Mammary epithelial cell (primary cell): Measurements from ENCODE around the gene MARCHF2.

Source experiments
- EZH2 ChIP-seq: IDR thresholded peaks from 2 replicates; pipeline ENCODE4 v1.6.1; 2012; ENCODE audit warnings: low read length, inconsistent platforms, borderline replicate concordance
- TF ChIP-seq, protein P1 (sequence below), 2 donors: IDR thresholded peaks in 1 of 2; conservative IDR thresholded peaks in 1 of 2; 2 replicates each; pipeline ENCODE4 v1.5.1; 2011 to 2012; ENCODE audit warnings: inconsistent platforms in 2 of 2, low read length in 2 of 2, mild to moderate bottlenecking in 2 of 2, control low read depth in 1 of 2, low read depth in 1 of 2; ENCODE audit not compliant: insufficient read depth in 1 of 2; ENCODE audit errors: extremely low read depth in 1 of 2

DNA sequence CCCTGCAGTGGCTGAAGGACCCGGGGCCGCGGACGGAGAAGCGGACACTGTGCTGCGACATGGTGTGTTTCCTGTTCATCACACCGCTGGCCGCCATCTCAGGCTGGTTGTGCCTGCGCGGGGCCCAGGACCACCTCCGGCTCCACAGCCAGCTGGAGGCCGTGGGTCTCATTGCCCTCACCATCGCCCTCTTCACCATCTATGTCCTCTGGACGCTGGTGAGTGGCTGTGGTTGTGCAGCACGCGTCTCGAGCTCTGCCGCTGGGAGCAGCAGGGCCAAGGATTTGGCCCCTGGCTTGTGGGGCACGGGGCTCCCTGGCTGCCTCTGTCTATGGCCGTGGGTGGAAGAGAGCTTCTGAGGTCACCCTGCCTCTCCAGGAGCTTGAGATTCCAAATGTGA is 17.5 kb downstream of the MARCHF2 start:
- TF ChIP-seq, protein P1, sequence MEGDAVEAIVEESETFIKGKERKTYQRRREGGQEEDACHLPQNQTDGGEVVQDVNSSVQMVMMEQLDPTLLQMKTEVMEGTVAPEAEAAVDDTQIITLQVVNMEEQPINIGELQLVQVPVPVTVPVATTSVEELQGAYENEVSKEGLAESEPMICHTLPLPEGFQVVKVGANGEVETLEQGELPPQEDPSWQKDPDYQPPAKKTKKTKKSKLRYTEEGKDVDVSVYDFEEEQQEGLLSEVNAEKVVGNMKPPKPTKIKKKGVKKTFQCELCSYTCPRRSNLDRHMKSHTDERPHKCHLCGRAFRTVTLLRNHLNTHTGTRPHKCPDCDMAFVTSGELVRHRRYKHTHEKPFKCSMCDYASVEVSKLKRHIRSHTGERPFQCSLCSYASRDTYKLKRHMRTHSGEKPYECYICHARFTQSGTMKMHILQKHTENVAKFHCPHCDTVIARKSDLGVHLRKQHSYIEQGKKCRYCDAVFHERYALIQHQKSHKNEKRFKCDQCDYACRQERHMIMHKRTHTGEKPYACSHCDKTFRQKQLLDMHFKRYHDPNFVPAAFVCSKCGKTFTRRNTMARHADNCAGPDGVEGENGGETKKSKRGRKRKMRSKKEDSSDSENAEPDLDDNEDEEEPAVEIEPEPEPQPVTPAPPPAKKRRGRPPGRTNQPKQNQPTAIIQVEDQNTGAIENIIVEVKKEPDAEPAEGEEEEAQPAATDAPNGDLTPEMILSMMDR (conservative IDR thresholded peaks at IDR 0.05 in 1 of 2, IDR thresholded peaks at IDR 0.05 in 1 of 2; ENCODE audit: extremely low read depth in 1 of 2, insufficient read depth in 1 of 2, low read depth in 1 of 2, low read length in 2 of 2), result no peak
- no peak for TF ChIP-seq EZH2
